Endodermal cell (in vitro differentiated cells): ENCODE results near the gene TFPI2. TPM values are rescaled to one million over a fixed set of nuclear protein-coding genes. Genes with fewer than 3 reads are reported as not detected.

Source experiments
- DNase-seq: peaks from one replicate; pipeline ENCODE4 v3.0.0-alpha.2; 2017
- H3K27ac ChIP-seq: 2 replicates; pipeline ENCODE4 v1.5.1; 2013; ENCODE audit warnings: mild to moderate bottlenecking, low read depth, low read length, moderate library complexity
- H3K27me3 ChIP-seq: 2 replicates; pipeline ENCODE4 v1.6.1; 2013; ENCODE audit warnings: mild to moderate bottlenecking, low read length, moderate library complexity; ENCODE audit not compliant: insufficient read depth, control insufficient read depth, poor library complexity, severe bottlenecking
- H3K36me3 ChIP-seq: 2 replicates; pipeline ENCODE4 v1.7.0; 2013; ENCODE audit warnings: mild to moderate bottlenecking, low read length, moderate library complexity; ENCODE audit not compliant: control insufficient read depth, insufficient read depth
- H3K4me1 ChIP-seq: one replicate; pipeline ENCODE4 v1.7.0; 2013; ENCODE audit warnings: low read length; ENCODE audit not compliant: control insufficient read depth, insufficient read depth
- H3K4me3 ChIP-seq: 2 replicates; pipeline ENCODE4 v1.5.1; 2013; ENCODE audit warnings: mild to moderate bottlenecking, low read length, moderate library complexity
- H3K9ac ChIP-seq: 2 replicates; pipeline ENCODE4 v1.6.1; 2013; ENCODE audit warnings: mild to moderate bottlenecking, low read length, moderate library complexity; ENCODE audit not compliant: poor library complexity, severe bottlenecking; ENCODE audit errors: extremely low read depth
- H3K9me3 ChIP-seq: 2 replicates; pipeline ENCODE4 v1.6.1; 2013; ENCODE audit warnings: mild to moderate bottlenecking, low read length, moderate library complexity; ENCODE audit not compliant: control insufficient read depth
- H3K27ac Mint-ChIP-seq: 2 replicates; pipeline ENCODE4 v1.8.0; 2020; ENCODE audit warnings: mixed read lengths
- H3K27me3 Mint-ChIP-seq: 2 replicates; pipeline ENCODE4 v1.8.0; 2021; ENCODE audit warnings: mild to moderate bottlenecking, mixed read lengths; ENCODE audit not compliant: insufficient read depth
- H3K36me3 Mint-ChIP-seq: 2 replicates; pipeline ENCODE4 v1.8.0; 2020; ENCODE audit warnings: low read depth, mixed read lengths
- H3K4me1 Mint-ChIP-seq: 2 replicates; pipeline ENCODE4 v1.8.0; 2020; ENCODE audit warnings: mixed read lengths
- H3K4me3 Mint-ChIP-seq: 2 replicates; pipeline ENCODE4 v1.8.0; 2020; ENCODE audit warnings: mild to moderate bottlenecking, moderate library complexity, mixed read lengths
- H3K9me3 Mint-ChIP-seq: 2 replicates; pipeline ENCODE4 v1.8.0; 2020; ENCODE audit warnings: mild to moderate bottlenecking, mixed read lengths
- CTCF ChIP-seq: fragments of 200-600 bp; sonication (generic); conservative IDR thresholded peaks from 2 replicates; pipeline ENCODE4 v1.5.0; 2021; ENCODE audit warnings: antibody characterized with exemption, mild to moderate bottlenecking
- WGBS, 2 experiments: methylation state at CpG; one replicate each; pipeline versions ENCODE4 v1.1.5 to v1.1.7; 2013; ENCODE audit warnings: missing lambda C conversion rate in 2 of 2, mixed read lengths in 1 of 2; ENCODE audit not compliant: insufficient coverage in 1 of 2, insufficient read length in 1 of 2; 5-methylcytosine and 5-hydroxymethylcytosine counted together
- total RNA-seq, 2 donors: library from RNA; stranded (reverse); fragmentation: NEBNext Ultra II Directional in 1 of 2; extraction: Animal tissue kit (Norgen Biotek cat#: 25700) in 1 of 2; gene quantifications; 2 replicates in 1 of 2; 3 replicates in 1 of 2; pipeline ENCODE4 v1.2.1, GENCODE V29; 2021

Gene TFPI2
- total RNA-seq, 2 donors from 2014 or later, result 2.3 to 3.1 TPM

- Histone ChIP-seq H3K9me3 (peaks cover 7% of the 10 kb centered on the region), H3K9ac (no peak overlapping the region), H3K27ac (no peak overlapping the region), H3K4me3 (no peak overlapping the region), H3K4me1 (no peaks in the 10 kb centered on the region), H3K27me3 (peaks cover 15% of the 10 kb centered on the region), H3K36me3 (no peaks in the 10 kb centered on the region)
- H3K4me1 Mint-ChIP-seq, result no peaks in the 10 kb centered on the region
- peaks cover 20% of the 10 kb centered on the region for H3K27me3 Mint-ChIP-seq
- peaks cover 3% of the 10 kb centered on the region for H3K9me3 Mint-ChIP-seq
- DNase-seq, result no peak
- H3K36me3 Mint-ChIP-seq, result no peaks in the 10 kb centered on the region
- no peak overlapping the region for H3K4me3 Mint-ChIP-seq
- TF ChIP-seq CTCF, result no peak
- H3K27ac Mint-ChIP-seq, result no peak overlapping the region
- WGBS, 2 experiments, result 92% methylated on average over 1 of the region's 1 CpG; no CpG with 5 or more reads in 1 of the 2 experiments
Observed at GRCh38 chr7:93884541-93884940, 6.0 kb downstream of the TFPI2 start.

- no peaks in the 10 kb centered on the region for H3K36me3 Mint-ChIP-seq
- Histone ChIP-seq H3K4me3 (no peak overlapping the region), H3K4me1 (no peaks in the 10 kb centered on the region), H3K27ac (no peak overlapping the region), H3K27me3 (peaks cover 9% of the 10 kb centered on the region), H3K36me3 (no peaks in the 10 kb centered on the region), H3K9ac (no peak overlapping the region), H3K9me3 (peaks cover 9% of the 10 kb centered on the region)
- TF ChIP-seq CTCF, result no peak
- no peak for DNase-seq
- no peaks in the 10 kb centered on the region for H3K4me1 Mint-ChIP-seq
- peaks cover 5% of the 10 kb centered on the region for H3K9me3 Mint-ChIP-seq
- no peak overlapping the region for H3K27ac Mint-ChIP-seq
- no peak overlapping the region for H3K4me3 Mint-ChIP-seq
- peaks cover 15% of the 10 kb centered on the region for H3K27me3 Mint-ChIP-seq
Observed at GRCh38 chr7:93883917-93884345, 6.6 kb downstream of the TFPI2 start.

- Histone ChIP-seq H3K27me3 (peaks cover 3% of the 10 kb centered on the region), H3K9me3 (peaks cover 9% of the 10 kb centered on the region), H3K36me3 (no peaks in the 10 kb centered on the region), H3K9ac (no peak overlapping the region), H3K4me3 (no peak overlapping the region), H3K4me1 (no peaks in the 10 kb centered on the region), H3K27ac (no peak overlapping the region)
- Mint-ChIP-seq H3K4me3 (no peak overlapping the region), H3K9me3 (peaks cover 5% of the 10 kb centered on the region), H3K36me3 (no peaks in the 10 kb centered on the region), H3K27me3 (peaks cover 8% of the 10 kb centered on the region), H3K4me1 (no peaks in the 10 kb centered on the region), H3K27ac (no peak overlapping the region)
- no peak for DNase-seq
- WGBS, 2 experiments, result 92 to 95% methylated on average over 2 to 3 of the region's 3 CpGs
- TF ChIP-seq CTCF, result no peak
Observed at GRCh38 chr7:93883078-93883916, 7.3 kb downstream of the TFPI2 start.
